Activated CD8-positive, alpha-beta memory T cell treated with anti-CD3 and anti-CD28 coated beads, Interleukin-2, amount 10 ng/mL, durations not matched to agents 7 days and 5 days (primary cell): ENCODE measurements around the gene MYL4. TPM values are rescaled to one million over a fixed set of nuclear protein-coding genes. Genes with fewer than 3 reads are reported as not detected.

Experiments
- total RNA-seq, 2 experiments: library from RNA; stranded (reverse); gene quantifications; one replicate each; pipeline ENCODE4 v1.2.3, GENCODE V29; 2021

MYL4 gene
- total RNA-seq, 2 experiments from 2014 or later: 0.82 TPM; not detected in 1

Other genes starting within 250 kb of the MYL4 start
- not detected for gene RPRML, start 230.1 kb upstream of the MYL4 start, total RNA-seq
- gene CDC27, start 20.1 kb upstream of the MYL4 start, total RNA-seq: 100 to 1,000 TPM; 151 to 155 TPM
- gene ITGB3, start 44.5 kb downstream of the MYL4 start, total RNA-seq: under 1 TPM; 0.21 to 0.93 TPM
- 1 to 10 TPM; 5.9 to 9.1 TPM for gene EFCAB13, start 114.6 kb downstream of the MYL4 start, total RNA-seq